SK-N-SH treated with all-trans-retinoic acid at 6 μM for 48 hours (cell line): ENCODE measurements around the gene B4GALT2.

Experiments used
- ARNTL ChIP-seq: fragments of 450-650 bp; formaldehyde crosslinking; IDR thresholded peaks from 2 replicates; pipeline ENCODE4 v1.5.0; 2020; ENCODE audit warnings: low read depth, mild to moderate bottlenecking, moderate library complexity, borderline replicate concordance
- CSDC2 ChIP-seq: fragments of 250-450 bp; sonication (Bioruptor Pico); IDR thresholded peaks from 2 replicates; pipeline ENCODE4 v1.5.0; 2020; ENCODE audit warnings: mild to moderate bottlenecking, moderate library complexity
- ESRRG ChIP-seq: fragments of 250-450 bp; sonication (Bioruptor Pico); IDR thresholded peaks from 2 replicates; pipeline ENCODE4 v1.6.1; 2021; ENCODE audit warnings: mild to moderate bottlenecking
- ISL1 ChIP-seq: fragments of 250-450 bp; sonication (Bioruptor Pico); IDR thresholded peaks from 2 replicates; pipeline ENCODE4 v2.1.2; 2022; ENCODE audit warnings: mild to moderate bottlenecking, moderate library complexity
- SNAI2 ChIP-seq: fragments of 250-450 bp; sonication (Bioruptor Pico); IDR thresholded peaks from 2 replicates; pipeline ENCODE4 v1.5.0; 2020; ENCODE audit warnings: mild to moderate bottlenecking, moderate library complexity
- ZNF565 ChIP-seq: fragments of 450-650 bp; formaldehyde crosslinking; conservative IDR thresholded peaks from 2 replicates; pipeline ENCODE4 v1.5.0; 2020; ENCODE audit warnings: low read depth, mild to moderate bottlenecking, moderate library complexity
- ZNF8 ChIP-seq: fragments of 450-650 bp; formaldehyde crosslinking; IDR thresholded peaks from 2 replicates; pipeline ENCODE4 v1.5.0; 2020; ENCODE audit warnings: mild to moderate bottlenecking, moderate library complexity
- TF ChIP-seq, protein P1 (sequence below): fragments of 250-450 bp; sonication (Bioruptor Pico); IDR thresholded peaks from 2 replicates; pipeline ENCODE4 v1.8.0; 2020; ENCODE audit warnings: mild to moderate bottlenecking, moderate library complexity, borderline replicate concordance

DNA sequence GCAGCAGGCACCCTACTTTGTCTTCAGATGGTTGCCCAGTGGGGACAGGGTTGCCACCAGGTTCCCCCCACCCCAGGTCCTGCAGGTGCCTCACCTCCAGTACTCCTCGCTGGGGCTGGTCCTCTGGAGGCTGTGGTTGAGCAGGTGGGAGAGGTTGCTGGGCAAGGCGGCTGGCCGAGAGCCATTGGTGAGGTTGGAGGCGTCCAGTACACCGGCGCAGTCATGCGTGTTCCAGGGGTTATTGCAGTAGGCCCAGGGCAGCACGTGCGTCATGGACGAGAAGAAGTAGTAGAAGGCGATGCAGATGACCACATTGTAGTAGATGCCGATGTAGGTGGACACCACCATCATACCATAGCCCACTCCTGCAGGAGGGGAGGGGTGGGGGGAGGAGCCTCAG, 29.2 kb downstream of the B4GALT2 start:
- TF ChIP-seq ZNF8 (CRISPR knock-in tag): no peak
- no peak for TF ChIP-seq CSDC2 (CRISPR knock-in tag)
- TF ChIP-seq ESRRG: no peak
- no peak for TF ChIP-seq ISL1
- no peak for TF ChIP-seq ZNF565 (CRISPR knock-in tag)
- no peak for TF ChIP-seq SNAI2 (CRISPR knock-in tag)
- TF ChIP-seq, protein P1, sequence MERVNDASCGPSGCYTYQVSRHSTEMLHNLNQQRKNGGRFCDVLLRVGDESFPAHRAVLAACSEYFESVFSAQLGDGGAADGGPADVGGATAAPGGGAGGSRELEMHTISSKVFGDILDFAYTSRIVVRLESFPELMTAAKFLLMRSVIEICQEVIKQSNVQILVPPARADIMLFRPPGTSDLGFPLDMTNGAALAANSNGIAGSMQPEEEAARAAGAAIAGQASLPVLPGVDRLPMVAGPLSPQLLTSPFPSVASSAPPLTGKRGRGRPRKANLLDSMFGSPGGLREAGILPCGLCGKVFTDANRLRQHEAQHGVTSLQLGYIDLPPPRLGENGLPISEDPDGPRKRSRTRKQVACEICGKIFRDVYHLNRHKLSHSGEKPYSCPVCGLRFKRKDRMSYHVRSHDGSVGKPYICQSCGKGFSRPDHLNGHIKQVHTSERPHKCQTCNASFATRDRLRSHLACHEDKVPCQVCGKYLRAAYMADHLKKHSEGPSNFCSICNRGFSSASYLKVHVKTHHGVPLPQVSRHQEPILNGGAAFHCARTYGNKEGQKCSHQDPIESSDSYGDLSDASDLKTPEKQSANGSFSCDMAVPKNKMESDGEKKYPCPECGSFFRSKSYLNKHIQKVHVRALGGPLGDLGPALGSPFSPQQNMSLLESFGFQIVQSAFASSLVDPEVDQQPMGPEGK (CRISPR knock-in tag): no peak
- no peak for TF ChIP-seq ARNTL (CRISPR knock-in tag)
